NCI-H69 (cell line): ENCODE measurements around the gene GDPD4.
A peak's percentile ranks its signal among the peaks of the same experiment; 100 is the strongest.

Experiments used
- DNase-seq: peaks from one replicate; lab custom pipeline; 2025; lab: John Stamatoyannopoulos, UW

Gene GDPD4

GRCh38 chr11:77236901-77237300 lies 64.6 kb downstream of the GDPD4 start:
- DNase-seq, result no peak

- peak; percentile 29 for DNase-seq
These were observed 68.5 kb downstream of the GDPD4 start for GRCh38 chr11:77233011-77233410.

DNA sequence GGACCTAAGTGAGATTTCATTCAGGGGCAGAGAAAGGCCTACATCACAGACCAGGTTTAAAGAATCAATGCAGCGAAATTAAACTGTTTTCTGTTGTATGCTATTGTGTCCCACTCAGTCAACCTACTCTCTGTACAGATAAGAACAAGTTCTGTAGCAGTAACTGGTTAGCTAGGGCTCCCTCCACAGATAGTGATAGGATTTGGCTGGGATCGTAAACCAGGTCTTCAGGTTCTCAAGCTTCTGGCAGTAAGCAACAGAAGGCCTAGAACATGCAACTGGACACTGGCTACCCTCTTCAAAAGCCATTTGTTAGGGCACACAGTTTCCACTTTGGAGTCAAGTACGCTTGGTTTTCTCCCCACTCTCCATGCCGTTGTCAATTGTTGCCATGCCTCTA lies 69.2 kb downstream of the GDPD4 start:
- no peak for DNase-seq

GRCh38 chr11:77231800-77232199 lies 69.7 kb downstream of the GDPD4 start:
- DNase-seq, result no peak

GRCh38 chr11:77230878-77231605 lies 70.4 kb downstream of the GDPD4 start:
- DNase-seq, result no peak

DNA sequence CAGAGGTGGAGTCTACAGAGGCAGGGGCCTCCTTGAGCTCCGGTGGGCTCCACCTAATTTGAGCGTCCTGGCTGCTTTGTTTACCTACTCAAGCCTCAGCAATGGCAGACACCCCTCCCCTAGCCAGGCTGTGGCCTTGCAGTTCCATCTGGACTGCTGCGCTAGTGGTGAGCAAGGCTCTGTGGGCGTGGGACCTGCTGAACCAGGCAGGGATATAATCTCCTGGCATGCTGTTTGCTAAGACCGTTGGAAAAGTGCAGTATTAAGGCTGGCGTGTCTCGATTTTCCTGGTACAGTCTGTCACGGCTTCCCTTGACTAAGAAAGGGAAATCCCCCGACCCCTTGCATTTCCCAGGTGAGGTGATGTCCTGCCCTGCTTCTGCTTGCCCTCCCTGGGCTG lies 77.7 kb downstream of the GDPD4 start:
- DNase-seq, result no peak

- DNase-seq, result no peak
These were observed 84.3 kb downstream of the GDPD4 start for GRCh38 chr11:77217156-77217555.

DNA sequence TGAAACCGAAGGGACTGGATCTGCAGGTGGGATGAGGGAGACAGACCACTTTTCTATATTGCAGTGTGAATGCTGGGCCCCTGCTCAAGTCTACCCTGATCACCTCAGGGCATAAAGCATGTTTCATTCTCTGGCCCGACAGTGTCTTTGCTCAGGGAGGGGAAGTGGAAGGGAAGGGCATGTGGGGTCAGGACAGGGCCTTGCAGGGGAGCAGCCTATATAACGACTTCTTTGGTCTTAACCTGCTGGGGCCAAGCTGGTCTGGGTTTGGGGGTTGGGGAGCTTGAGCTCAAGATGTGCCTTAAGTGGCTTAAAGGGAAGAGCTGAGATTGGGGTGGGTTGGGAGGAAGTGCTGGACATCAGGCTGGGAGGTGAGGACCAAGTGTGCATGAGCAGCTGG lies 86.4 kb downstream of the GDPD4 start:
- no peak for DNase-seq

- DNase-seq, result no peak
These were observed 86.9 kb downstream of the GDPD4 start for GRCh38 chr11:77214557-77214956.

GRCh38 chr11:77213589-77214428 lies 87.7 kb downstream of the GDPD4 start:
- DNase-seq, result no peak

- no peak for DNase-seq
These were observed 88.4 kb downstream of the GDPD4 start for GRCh38 chr11:77213029-77213579.

DNA sequence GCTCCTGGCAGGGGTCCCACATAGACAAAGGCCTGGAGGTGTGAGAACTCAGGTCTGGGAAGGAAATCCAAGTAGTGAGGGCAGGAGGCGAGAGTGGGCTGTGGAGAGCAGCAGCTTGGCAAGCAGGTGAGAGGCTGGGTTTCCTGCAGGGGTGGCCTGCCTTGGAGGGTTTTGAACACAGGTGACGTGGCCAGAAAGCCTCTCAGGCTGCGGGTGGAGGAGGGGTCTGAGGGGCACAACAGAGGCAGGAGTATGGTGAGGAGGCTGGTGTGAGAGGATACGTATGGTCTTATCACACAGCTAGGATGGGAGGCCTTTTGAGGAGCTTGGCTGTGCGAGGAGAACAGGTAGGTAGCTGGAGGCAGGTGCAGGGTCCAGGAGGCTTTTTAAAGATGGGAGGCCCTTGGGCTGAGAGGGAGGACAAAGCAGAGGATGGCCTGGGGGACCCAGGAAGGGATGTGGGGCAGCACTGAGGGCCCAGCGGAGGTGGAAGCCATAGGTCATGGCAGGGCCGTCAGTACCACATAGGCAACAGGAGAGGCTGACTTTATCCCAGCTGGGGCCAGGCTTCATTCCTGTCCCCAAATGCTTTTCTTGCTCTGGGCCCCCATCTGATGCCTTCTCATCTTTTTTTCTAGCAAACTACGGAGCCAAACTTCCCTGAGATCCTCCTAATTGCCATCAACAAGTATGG lies 89.0 kb downstream of the GDPD4 start:
- DNase-seq, result no peak

- no peak for DNase-seq
These were observed 89.8 kb downstream of the GDPD4 start for GRCh38 chr11:77211594-77212251.

- no peak for DNase-seq
These were observed 90.4 kb downstream of the GDPD4 start for GRCh38 chr11:77211040-77211451.

- no peak for DNase-seq
These were observed 91.8 kb downstream of the GDPD4 start for GRCh38 chr11:77209663-77210062.

DNA sequence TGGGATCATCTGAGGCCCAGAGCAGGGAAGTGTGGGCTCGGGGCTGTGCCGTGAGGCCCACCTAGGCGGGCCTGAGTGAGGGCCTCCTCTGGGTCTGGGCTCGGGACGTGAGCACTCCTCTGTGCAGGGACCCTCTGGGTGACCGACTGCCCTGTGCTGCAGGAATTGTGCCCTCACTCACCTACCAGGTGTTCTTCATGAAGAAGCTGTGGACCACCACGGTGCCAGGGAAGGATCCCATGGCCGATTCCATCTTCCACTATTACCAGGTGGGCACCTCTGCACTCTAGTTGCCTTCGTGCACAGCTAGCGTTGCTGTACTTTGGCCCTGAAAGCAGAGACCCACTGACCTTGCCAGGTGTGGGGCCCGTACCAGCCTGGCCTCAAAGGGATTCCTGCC lies 93.0 kb downstream of the GDPD4 start:
- DNase-seq, result no peak

- no peak for DNase-seq
These were observed 93.7 kb downstream of the GDPD4 start for GRCh38 chr11:77207618-77208313.

DNA sequence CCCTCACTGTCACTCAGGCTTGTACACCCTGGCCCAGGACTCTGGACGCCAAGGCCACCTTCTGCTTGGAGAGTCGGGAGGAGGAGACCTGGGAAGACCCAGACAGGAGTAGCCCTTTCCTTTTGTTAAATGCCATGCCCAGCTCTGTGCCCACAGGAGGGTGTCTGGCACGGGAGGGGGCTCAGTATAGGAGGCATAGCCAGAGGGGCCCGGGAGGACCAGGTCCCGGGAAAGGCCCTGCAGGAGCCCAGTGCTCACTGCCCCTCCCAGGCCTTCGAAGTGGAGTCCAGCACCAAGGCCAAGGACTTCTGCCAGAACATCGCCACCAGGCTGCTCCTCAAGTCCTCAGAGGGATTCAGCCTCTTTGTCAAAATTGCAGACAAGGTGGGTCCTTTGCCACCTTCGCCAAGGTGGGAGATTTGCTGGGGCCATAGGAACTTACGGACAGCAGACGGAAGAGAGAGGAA lies 94.4 kb downstream of the GDPD4 start:
- DNase-seq, result no peak

DNA sequence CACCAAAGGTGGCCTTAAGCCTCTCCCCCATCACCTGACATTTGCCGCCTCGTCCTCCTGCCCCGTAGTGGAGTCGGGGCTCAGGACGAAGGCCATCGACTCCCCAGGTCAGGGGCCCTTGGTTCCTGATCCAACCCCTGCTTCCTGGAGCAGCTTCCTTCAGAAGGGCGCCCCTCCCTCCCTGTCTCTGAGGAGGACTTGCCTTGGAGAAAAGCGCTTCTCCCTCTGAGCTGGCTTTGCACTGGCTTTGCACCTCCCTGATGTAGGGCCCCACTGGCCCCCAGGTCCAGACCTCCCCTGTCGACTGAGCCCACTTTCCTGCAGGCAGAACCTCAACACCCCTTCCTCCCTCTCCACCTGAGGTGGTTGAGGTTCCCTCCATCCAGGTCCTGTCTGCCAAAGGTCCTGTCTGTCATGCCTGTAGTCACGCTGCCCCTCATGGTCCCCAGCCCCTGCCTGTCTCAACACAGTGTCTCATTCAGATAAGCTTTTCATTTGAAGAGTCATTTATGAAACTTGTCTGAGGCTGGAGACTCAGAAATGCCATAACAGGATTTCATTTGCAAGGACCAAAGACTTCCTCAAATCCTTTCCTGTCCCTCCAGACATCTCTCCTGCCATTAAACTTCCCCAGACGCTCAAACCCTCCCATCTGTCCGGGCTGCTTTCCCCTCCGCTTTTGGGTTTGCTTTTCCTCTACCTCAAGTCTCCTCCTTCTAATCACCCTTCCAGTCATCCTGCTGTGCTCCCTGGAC lies 95.0 kb downstream of the GDPD4 start:
- DNase-seq, result no peak

- DNase-seq, result no peak
These were observed 95.8 kb downstream of the GDPD4 start for GRCh38 chr11:77205467-77206263.
